ENCODE measurements around the gene RALGDS. TPM values are rescaled to one million over a fixed set of nuclear protein-coding genes. Genes with fewer than 3 reads are reported as not detected.

RALGDS gene
- total RNA-seq, 1 experiment from 2014 or later, result 22.9 TPM

DNA sequence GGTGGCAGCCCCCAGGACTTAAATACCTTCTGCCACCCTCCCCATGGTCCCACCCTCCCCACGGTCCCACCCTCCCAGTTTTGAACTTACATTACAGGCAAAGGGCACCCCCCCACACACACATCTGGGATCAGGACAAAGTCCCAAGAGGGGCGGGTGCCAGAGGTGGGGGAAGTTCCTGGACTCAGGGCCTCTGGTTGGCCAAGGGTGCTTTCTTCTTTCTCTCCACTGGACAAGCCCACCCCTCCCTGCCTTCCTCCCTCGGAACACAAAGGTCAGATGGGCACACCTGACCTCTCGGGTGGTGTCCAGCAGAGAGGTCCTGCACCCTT is 19.1 kb upstream of the RALGDS start:
- DNase-seq (ENCODE audit: low spot score) (no peak), ATAC-seq (no peak)
- Mint-ChIP-seq H3K27ac (no peak overlapping the region), H3K9me3 (no peaks in the 10 kb centered on the region), H3K27me3 (ENCODE audit: low read depth) (no peaks in the 10 kb centered on the region; the same call in 1 of the 2 replicates), H3K4me3 (no peak overlapping the region), H3K36me3 (no peaks in the 10 kb centered on the region), H3K4me1 (peaks cover 10% of the 10 kb centered on the region)
- CTCF ChIA-PET, result interaction anchor here (0.6 to 1.2 kb wide), 2 partner anchors 27 to 98 kb away, joined by 3 read pairs; no protein-coding TSS in a partner anchor
- TF ChIP-seq FOXK1 (CRISPR knock-in tag; IDR thresholded peaks at IDR 0.05) (no peak), ZNF232 (CRISPR knock-in tag; IDR thresholded peaks at IDR 0.05) (no peak), RORB (CRISPR knock-in tag; IDR thresholded peaks at IDR 0.05) (no peak), ZNF396 (CRISPR knock-in tag; IDR thresholded peaks at IDR 0.05; ENCODE audit: borderline replicate concordance) (no peak), USF1 (CRISPR knock-in tag; IDR thresholded peaks at IDR 0.05) (no peak), USF2 (CRISPR knock-in tag; IDR thresholded peaks at IDR 0.05) (no peak)
- POLR2A ChIA-PET, result no interaction called here

- DNase-seq (ENCODE audit: low spot score), result no peak
- Mint-ChIP-seq H3K9me3 (no peaks in the 10 kb centered on the region), H3K36me3 (no peaks in the 10 kb centered on the region), H3K4me1 (peaks cover 7% of the 10 kb centered on the region), H3K27me3 (ENCODE audit: low read depth) (no peaks in the 10 kb centered on the region; the same call in 1 of the 2 replicates), H3K27ac (no peak overlapping the region), H3K4me3 (no peak overlapping the region)
- ChIA-PET CTCF (interaction anchor here (0.6 to 1.5 kb wide), 3 partner anchors 27 to 99 kb away, joined by 3 read pairs; no protein-coding TSS in a partner anchor), POLR2A (no interaction called here)
- no peak for ATAC-seq
- TF ChIP-seq, protein P1, sequence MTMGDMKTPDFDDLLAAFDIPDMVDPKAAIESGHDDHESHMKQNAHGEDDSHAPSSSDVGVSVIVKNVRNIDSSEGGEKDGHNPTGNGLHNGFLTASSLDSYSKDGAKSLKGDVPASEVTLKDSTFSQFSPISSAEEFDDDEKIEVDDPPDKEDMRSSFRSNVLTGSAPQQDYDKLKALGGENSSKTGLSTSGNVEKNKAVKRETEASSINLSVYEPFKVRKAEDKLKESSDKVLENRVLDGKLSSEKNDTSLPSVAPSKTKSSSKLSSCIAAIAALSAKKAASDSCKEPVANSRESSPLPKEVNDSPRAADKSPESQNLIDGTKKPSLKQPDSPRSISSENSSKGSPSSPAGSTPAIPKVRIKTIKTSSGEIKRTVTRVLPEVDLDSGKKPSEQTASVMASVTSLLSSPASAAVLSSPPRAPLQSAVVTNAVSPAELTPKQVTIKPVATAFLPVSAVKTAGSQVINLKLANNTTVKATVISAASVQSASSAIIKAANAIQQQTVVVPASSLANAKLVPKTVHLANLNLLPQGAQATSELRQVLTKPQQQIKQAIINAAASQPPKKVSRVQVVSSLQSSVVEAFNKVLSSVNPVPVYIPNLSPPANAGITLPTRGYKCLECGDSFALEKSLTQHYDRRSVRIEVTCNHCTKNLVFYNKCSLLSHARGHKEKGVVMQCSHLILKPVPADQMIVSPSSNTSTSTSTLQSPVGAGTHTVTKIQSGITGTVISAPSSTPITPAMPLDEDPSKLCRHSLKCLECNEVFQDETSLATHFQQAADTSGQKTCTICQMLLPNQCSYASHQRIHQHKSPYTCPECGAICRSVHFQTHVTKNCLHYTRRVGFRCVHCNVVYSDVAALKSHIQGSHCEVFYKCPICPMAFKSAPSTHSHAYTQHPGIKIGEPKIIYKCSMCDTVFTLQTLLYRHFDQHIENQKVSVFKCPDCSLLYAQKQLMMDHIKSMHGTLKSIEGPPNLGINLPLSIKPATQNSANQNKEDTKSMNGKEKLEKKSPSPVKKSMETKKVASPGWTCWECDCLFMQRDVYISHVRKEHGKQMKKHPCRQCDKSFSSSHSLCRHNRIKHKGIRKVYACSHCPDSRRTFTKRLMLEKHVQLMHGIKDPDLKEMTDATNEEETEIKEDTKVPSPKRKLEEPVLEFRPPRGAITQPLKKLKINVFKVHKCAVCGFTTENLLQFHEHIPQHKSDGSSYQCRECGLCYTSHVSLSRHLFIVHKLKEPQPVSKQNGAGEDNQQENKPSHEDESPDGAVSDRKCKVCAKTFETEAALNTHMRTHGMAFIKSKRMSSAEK (CRISPR knock-in tag; IDR thresholded peaks at IDR 0.05; ENCODE audit: borderline replicate concordance), result no peak
- TF ChIP-seq, protein P2, sequence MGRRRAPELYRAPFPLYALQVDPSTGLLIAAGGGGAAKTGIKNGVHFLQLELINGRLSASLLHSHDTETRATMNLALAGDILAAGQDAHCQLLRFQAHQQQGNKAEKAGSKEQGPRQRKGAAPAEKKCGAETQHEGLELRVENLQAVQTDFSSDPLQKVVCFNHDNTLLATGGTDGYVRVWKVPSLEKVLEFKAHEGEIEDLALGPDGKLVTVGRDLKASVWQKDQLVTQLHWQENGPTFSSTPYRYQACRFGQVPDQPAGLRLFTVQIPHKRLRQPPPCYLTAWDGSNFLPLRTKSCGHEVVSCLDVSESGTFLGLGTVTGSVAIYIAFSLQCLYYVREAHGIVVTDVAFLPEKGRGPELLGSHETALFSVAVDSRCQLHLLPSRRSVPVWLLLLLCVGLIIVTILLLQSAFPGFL (CRISPR knock-in tag; IDR thresholded peaks at IDR 0.05; ENCODE audit: borderline replicate concordance), result no peak
- TF ChIP-seq, protein P3, sequence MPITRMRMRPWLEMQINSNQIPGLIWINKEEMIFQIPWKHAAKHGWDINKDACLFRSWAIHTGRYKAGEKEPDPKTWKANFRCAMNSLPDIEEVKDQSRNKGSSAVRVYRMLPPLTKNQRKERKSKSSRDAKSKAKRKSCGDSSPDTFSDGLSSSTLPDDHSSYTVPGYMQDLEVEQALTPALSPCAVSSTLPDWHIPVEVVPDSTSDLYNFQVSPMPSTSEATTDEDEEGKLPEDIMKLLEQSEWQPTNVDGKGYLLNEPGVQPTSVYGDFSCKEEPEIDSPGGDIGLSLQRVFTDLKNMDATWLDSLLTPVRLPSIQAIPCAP (CRISPR knock-in tag; IDR thresholded peaks at IDR 0.05), result no peak
- TF ChIP-seq OVOL2 (CRISPR knock-in tag; IDR thresholded peaks at IDR 0.05; ENCODE audit: borderline replicate concordance), result no peak
- TF ChIP-seq SMAD4 (CRISPR knock-in tag; IDR thresholded peaks at IDR 0.05), result no peak
- TF ChIP-seq, protein P4, sequence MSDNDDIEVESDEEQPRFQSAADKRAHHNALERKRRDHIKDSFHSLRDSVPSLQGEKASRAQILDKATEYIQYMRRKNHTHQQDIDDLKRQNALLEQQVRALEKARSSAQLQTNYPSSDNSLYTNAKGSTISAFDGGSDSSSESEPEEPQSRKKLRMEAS (CRISPR knock-in tag; IDR thresholded peaks at IDR 0.05), result no peak
- no peak for TF ChIP-seq JAZF1 (CRISPR knock-in tag; IDR thresholded peaks at IDR 0.05)
- TF ChIP-seq IRF2 (CRISPR knock-in tag; IDR thresholded peaks at IDR 0.05; ENCODE audit: borderline replicate concordance, low read depth), result no peak
- no peak for TF ChIP-seq FOXP1 (CRISPR knock-in tag; IDR thresholded peaks at IDR 0.05; ENCODE audit: borderline replicate concordance)
- TF ChIP-seq ZNF425 (CRISPR knock-in tag; conservative IDR thresholded peaks at IDR 0.05), result no peak
- TF ChIP-seq CREM (CRISPR knock-in tag; IDR thresholded peaks at IDR 0.05), result no peak
- TF ChIP-seq, protein P5, sequence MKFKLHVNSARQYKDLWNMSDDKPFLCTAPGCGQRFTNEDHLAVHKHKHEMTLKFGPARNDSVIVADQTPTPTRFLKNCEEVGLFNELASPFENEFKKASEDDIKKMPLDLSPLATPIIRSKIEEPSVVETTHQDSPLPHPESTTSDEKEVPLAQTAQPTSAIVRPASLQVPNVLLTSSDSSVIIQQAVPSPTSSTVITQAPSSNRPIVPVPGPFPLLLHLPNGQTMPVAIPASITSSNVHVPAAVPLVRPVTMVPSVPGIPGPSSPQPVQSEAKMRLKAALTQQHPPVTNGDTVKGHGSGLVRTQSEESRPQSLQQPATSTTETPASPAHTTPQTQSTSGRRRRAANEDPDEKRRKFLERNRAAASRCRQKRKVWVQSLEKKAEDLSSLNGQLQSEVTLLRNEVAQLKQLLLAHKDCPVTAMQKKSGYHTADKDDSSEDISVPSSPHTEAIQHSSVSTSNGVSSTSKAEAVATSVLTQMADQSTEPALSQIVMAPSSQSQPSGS (CRISPR knock-in tag; IDR thresholded peaks at IDR 0.05; ENCODE audit: borderline replicate concordance, low read depth), result no peak
- TF ChIP-seq, protein P6, sequence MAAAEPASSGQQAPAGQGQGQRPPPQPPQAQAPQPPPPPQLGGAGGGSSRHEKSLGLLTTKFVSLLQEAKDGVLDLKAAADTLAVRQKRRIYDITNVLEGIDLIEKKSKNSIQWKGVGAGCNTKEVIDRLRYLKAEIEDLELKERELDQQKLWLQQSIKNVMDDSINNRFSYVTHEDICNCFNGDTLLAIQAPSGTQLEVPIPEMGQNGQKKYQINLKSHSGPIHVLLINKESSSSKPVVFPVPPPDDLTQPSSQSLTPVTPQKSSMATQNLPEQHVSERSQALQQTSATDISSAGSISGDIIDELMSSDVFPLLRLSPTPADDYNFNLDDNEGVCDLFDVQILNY (CRISPR knock-in tag; IDR thresholded peaks at IDR 0.05), result no peak
- no peak for TF ChIP-seq ZBTB21 (CRISPR knock-in tag; IDR thresholded peaks at IDR 0.05; ENCODE audit: borderline replicate concordance)
Measured at GRCh38 chr9:133139246-133140173, 18.5 kb upstream of the RALGDS start.

All from WTC11 (cell line).